HG03378 (cell line): ENCODE measurements around the gene SLIT3.

Source experiments
- ATAC-seq: cut with Tn5 transposase; IDR thresholded peaks from one replicate; pipeline ENCODE4 v1.9.1; 2021; ENCODE audit warnings: mild to moderate bottlenecking, moderate library complexity; ENCODE audit not compliant: unreplicated experiment

Gene SLIT3

GRCh38 chr5:168693297-168693696 is 607.6 kb downstream of the SLIT3 start:
- ATAC-seq, result no peak

GRCh38 chr5:168691891-168692290 is 609.0 kb downstream of the SLIT3 start:
- ATAC-seq, result no peak

- ATAC-seq, result no peak
Measured at GRCh38 chr5:168689260-168689659, 611.7 kb downstream of the SLIT3 start.

GRCh38 chr5:168686837-168687236 is 614.1 kb downstream of the SLIT3 start:
- no peak for ATAC-seq

- no peak for ATAC-seq
Measured at GRCh38 chr5:168685566-168685965, 615.4 kb downstream of the SLIT3 start.

GRCh38 chr5:168683927-168684295 is 617.0 kb downstream of the SLIT3 start:
- ATAC-seq, result no peak

GRCh38 chr5:168683247-168683926 is 617.6 kb downstream of the SLIT3 start:
- ATAC-seq, result no peak

- no peak for ATAC-seq
Measured at GRCh38 chr5:168681556-168682183, 619.3 kb downstream of the SLIT3 start.

GRCh38 chr5:168680395-168680794 is 620.5 kb downstream of the SLIT3 start:
- ATAC-seq, result no peak

- peak; percentile 62 for ATAC-seq
Measured at GRCh38 chr5:168679515-168679920, 621.4 kb downstream of the SLIT3 start.

- ATAC-seq, result no peak
Measured at GRCh38 chr5:168676501-168676900, 624.4 kb downstream of the SLIT3 start.

GRCh38 chr5:168675883-168676408 is 625.0 kb downstream of the SLIT3 start:
- no peak for ATAC-seq

GRCh38 chr5:168674893-168675482 is 626.0 kb downstream of the SLIT3 start:
- no peak for ATAC-seq

GRCh38 chr5:168672888-168673287 is 628.1 kb downstream of the SLIT3 start:
- no peak for ATAC-seq

GRCh38 chr5:168672016-168672415 is 628.9 kb downstream of the SLIT3 start:
- ATAC-seq, result no peak

- no peak for ATAC-seq
Measured at GRCh38 chr5:168670881-168671575, 629.9 kb downstream of the SLIT3 start.

- ATAC-seq, result no peak
Measured at GRCh38 chr5:168669668-168670378, 631.1 kb downstream of the SLIT3 start.

- no peak for ATAC-seq
Measured at GRCh38 chr5:168669156-168669555, 631.8 kb downstream of the SLIT3 start.

- ATAC-seq, result no peak
Measured at GRCh38 chr5:168668078-168668477, 632.9 kb downstream of the SLIT3 start.

- ATAC-seq, result no peak
Measured at GRCh38 chr5:168667301-168667840, 633.6 kb downstream of the SLIT3 start.

- no peak for ATAC-seq
Measured at GRCh38 chr5:168666356-168666755, 634.6 kb downstream of the SLIT3 start.
